GM19023 (cell line): ENCODE measurements around the gene LRRC8D.

Source experiments
- ATAC-seq: cut with Tn5 transposase; IDR thresholded peaks from one replicate; pipeline ENCODE4 v1.9.1; 2021; ENCODE audit warnings: mild to moderate bottlenecking, moderate library complexity; ENCODE audit not compliant: unreplicated experiment

Gene LRRC8D

DNA sequence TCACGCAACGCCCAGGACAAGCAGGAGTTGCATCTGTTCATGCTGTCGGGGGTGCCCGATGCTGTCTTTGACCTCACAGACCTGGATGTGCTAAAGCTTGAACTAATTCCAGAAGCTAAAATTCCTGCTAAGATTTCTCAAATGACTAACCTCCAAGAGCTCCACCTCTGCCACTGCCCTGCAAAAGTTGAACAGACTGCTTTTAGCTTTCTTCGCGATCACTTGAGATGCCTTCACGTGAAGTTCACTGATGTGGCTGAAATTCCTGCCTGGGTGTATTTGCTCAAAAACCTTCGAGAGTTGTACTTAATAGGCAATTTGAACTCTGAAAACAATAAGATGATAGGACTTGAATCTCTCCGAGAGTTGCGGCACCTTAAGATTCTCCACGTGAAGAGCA lies 113.6 kb downstream of the LRRC8D start:
- no peak for ATAC-seq

GRCh38 chr1:89935235-89935634 lies 114.4 kb downstream of the LRRC8D start:
- ATAC-seq: no peak

DNA sequence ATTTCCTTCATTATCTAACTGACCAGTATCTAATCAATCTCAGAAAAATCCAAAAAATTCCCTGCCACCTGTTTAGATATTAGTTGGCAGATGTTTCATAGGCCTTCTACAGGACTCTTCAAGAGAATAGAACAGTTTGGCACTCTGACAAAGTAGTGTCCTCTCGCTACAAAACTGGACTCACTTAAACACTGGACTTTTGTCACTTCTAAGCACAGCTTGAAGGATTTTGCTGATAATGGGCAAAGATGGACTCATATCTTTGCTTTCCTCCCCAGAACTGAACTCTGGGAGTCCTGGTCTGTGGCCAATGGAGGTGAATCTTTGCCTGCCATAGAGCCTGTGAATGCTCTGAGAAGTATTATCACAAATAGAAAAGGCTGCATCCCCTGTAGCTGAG lies 115.9 kb downstream of the LRRC8D start:
- ATAC-seq: no peak

- ATAC-seq: no peak
These were observed 117.6 kb downstream of the LRRC8D start for GRCh38 chr1:89938171-89939055.

GRCh38 chr1:89939059-89939570 lies 118.3 kb downstream of the LRRC8D start:
- no peak for ATAC-seq

GRCh38 chr1:89939693-89940438 lies 119.0 kb downstream of the LRRC8D start:
- no peak for ATAC-seq

- no peak for ATAC-seq
These were observed 120.4 kb downstream of the LRRC8D start for GRCh38 chr1:89941110-89941766.

DNA sequence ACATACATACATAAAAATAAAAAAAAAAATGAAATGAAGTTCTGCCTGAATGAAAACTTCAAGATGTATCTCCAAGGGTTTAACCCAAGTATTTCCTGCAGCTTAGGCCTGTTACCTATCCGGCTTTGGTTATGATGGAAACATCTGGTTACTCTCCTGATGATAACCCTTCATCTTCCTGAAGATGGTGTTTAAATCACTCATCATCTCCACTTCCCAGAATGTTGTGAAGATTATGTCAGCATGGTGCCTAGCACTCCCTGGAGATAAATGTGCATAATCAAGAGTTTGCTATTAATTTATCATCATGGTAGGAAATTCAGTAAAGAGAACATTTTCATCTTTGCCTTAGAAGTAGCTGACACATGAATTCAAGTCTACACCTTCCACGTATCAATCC lies 121.2 kb downstream of the LRRC8D start:
- no peak for ATAC-seq

DNA sequence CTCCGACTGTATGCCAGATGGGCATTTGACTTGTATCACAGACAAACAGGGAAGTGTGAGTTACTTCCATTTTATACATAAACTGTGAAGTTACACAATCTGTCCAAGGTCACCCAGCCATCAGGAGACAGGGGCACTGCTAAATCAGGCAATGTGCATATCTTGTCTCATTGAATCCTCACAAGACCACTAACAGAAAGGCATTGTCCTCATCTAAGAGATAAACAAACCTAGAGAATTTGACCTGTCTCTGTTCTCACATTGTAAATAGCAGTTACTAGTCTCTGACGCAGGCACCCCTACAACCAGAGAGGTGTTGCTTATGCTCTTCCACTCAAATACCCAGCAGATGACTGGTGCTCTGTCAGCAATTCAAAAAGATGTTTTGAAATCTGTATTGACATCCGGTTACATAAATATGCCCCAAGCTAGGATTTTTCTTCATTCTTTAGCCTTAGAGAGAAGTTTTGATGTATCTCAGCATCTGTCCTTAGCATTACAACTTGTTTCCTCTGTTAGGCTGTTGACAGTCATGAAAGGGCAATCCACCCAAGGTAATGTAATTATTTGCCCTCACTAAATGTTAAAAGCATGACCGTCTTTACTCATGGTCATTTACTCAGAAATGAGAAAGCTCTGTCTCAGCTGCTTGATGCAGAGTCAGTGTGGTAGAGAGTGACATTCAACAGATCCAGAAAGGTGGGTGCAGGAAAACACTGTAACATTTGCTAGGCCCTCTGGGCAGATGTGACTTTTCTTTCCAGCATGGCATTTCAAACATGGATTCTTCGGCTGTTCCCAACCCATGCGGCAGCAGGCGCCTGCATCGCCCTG lies 122.2 kb downstream of the LRRC8D start:
- ATAC-seq: no peak

GRCh38 chr1:89943846-89944781 lies 123.3 kb downstream of the LRRC8D start:
- no peak for ATAC-seq

DNA sequence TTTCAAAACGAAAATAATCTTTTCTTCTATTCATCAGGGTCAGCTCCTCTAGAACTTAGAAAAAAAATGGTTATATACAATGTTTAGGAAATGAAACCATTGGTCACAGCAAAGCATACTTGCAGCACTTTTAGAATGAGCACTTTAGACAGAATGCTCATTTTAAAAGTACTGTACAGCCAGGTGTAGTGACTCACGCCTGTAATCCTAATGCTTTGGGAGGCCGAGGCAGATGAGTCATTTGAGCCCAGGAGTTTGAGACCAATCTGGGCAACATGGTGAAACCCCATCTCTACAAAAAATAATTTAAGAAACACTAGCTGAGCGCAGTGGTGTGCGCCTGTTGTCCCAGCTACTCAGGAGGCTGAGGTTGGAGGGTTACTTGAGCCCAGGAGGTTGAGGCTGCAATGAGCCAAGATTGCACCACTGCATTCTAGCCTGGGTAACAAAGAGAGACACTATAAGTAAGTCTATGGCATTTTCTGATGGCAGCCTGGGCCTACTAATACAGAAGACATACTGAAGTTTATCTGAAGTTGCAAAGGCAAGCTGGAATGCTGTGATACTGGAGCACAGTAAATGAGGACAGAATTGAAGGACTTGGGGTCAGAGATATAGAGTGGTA lies 125.1 kb downstream of the LRRC8D start:
- peak; percentile 89 for ATAC-seq

- ATAC-seq: no peak
These were observed 125.7 kb downstream of the LRRC8D start for GRCh38 chr1:89946532-89946931.

GRCh38 chr1:89948722-89949345 lies 128.0 kb downstream of the LRRC8D start:
- no peak for ATAC-seq

DNA sequence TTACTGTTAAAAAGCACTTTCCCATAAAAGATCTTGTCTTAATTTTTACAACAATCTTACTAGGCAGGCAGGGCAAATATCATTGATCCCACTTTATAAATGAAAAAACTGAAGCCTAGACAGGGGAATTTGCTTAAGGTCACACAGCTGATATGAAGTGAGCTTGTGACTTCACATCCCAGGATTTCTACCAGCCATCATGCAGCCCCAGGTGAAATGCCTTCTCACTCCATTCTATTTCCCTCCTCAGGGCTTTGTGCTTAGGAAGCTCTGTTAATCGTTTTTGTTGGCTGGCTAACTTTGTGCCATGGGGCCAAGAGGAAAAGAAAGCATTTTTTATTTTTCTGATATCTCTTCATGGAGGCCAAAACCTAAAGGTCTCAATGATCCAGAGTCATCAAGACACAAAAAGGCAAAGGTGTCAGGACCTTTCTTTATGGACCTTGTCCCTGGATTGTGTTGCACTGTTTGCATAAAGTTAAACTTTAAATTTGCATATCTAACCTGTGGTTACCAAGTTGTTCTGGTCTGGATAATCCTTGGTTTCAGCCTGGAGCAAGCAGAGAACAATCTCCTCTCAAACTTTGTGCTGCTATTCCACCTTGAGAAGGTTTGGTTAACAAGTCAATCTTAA lies 129.3 kb downstream of the LRRC8D start:
- ATAC-seq: no peak

- no peak for ATAC-seq
These were observed 129.9 kb downstream of the LRRC8D start for GRCh38 chr1:89950703-89951102.

- ATAC-seq: no peak
These were observed 131.2 kb downstream of the LRRC8D start for GRCh38 chr1:89951766-89952604.

DNA sequence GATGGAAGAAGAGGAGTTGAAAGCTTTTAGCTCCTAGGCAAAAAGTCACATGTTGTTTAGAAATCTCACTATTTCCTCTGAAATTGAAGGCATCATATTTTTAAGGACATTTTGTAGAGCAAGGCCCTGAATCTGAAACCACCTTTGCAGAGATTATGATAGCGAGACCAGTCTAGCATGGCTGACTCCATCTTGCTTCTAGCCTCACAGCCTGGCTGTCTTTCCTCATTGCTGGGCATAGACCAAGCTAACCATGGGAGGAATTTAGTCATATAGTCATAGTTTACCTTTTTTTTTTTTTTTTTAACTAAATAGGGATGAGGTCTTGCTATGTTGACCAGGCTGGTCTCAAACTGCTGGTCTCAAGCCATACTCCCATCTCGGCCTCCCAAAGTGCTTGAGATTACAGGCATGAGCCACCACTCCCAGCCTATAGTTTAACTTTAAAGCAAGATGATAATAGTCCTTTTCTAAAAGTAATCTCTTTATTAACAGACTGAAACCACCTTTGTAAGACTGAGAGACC lies 131.8 kb downstream of the LRRC8D start:
- ATAC-seq: peak; percentile 10
